ENCODE data around the gene PTPA.

Gene PTPA

GRCh38 chr9:129097671-129098306, 13.4 kb upstream of the PTPA start:
- Histone ChIP-seq H3K36me3 (replicated peaks) (no peaks in the 10 kb centered on the region; the same call in 1 of the 2 replicates), H3K9me3 (no peaks in the 10 kb centered on the region), H3K4me3 (no peak overlapping the region), H3K27me3 (ENCODE audit: low read depth) (no peaks in the 10 kb centered on the region), H3K4me1 (no peaks in the 10 kb centered on the region)
- no peak for DNase-seq (ENCODE audit: low spot score in 2 of 2)
- in situ Hi-C loops (cut with MboI; ENCODE audit: low sequenced_read_pairs), result no loop called here

GRCh38 chr9:129098328-129098727, 12.9 kb upstream of the PTPA start:
- in situ Hi-C loops (cut with MboI; ENCODE audit: low sequenced_read_pairs), result no loop called here
- DNase-seq (ENCODE audit: low spot score in 2 of 2), result no peak
- no peaks in the 10 kb centered on the region for H3K27me3 ChIP-seq (ENCODE audit: low read depth)
- H3K36me3 ChIP-seq (replicated peaks), result no peaks in the 10 kb centered on the region; the same call in 1 of the 2 replicates
- H3K4me3 ChIP-seq, result no peak overlapping the region
- H3K9me3 ChIP-seq, result no peaks in the 10 kb centered on the region
- H3K4me1 ChIP-seq, result no peaks in the 10 kb centered on the region

- Histone ChIP-seq H3K4me1 (no peaks in the 10 kb centered on the region), H3K27me3 (ENCODE audit: low read depth) (no peaks in the 10 kb centered on the region), H3K36me3 (replicated peaks) (no peaks in the 10 kb centered on the region; the same call in 1 of the 2 replicates), H3K4me3 (no peak overlapping the region), H3K9me3 (no peaks in the 10 kb centered on the region)
- no peak for DNase-seq (ENCODE audit: low spot score in 2 of 2)
- in situ Hi-C loops (cut with MboI; ENCODE audit: low sequenced_read_pairs), result no loop called here
These were observed 10.6 kb upstream of the PTPA start for GRCh38 chr9:129100383-129101169.

- DNase-seq (ENCODE audit: low spot score in 2 of 2), result no peak
- H3K9me3 ChIP-seq, result no peaks in the 10 kb centered on the region
- no peaks in the 10 kb centered on the region for H3K27me3 ChIP-seq (ENCODE audit: low read depth)
- no peaks in the 10 kb centered on the region for H3K36me3 ChIP-seq (replicated peaks)
- H3K4me1 ChIP-seq, result no peaks in the 10 kb centered on the region
- no peak overlapping the region for H3K4me3 ChIP-seq
- in situ Hi-C loops (cut with MboI; ENCODE audit: low sequenced_read_pairs), result no loop called here
These were observed 9.9 kb upstream of the PTPA start for GRCh38 chr9:129101279-129101678.

GRCh38 chr9:129102095-129102525, 9.1 kb upstream of the PTPA start:
- no peaks in the 10 kb centered on the region for H3K36me3 ChIP-seq (replicated peaks)
- H3K4me1 ChIP-seq, result no peaks in the 10 kb centered on the region
- H3K9me3 ChIP-seq, result no peaks in the 10 kb centered on the region
- no peak overlapping the region for H3K4me3 ChIP-seq
- no peak for DNase-seq (ENCODE audit: low spot score in 2 of 2)
- no peaks in the 10 kb centered on the region for H3K27me3 ChIP-seq (ENCODE audit: low read depth)
- in situ Hi-C loops (cut with MboI; ENCODE audit: low sequenced_read_pairs), result no loop called here

GRCh38 chr9:129102791-129103594, 8.2 kb upstream of the PTPA start:
- in situ Hi-C loops (cut with MboI; ENCODE audit: low sequenced_read_pairs), result no loop called here
- DNase-seq (ENCODE audit: low spot score in 2 of 2), result peak; percentile 36 to 75
- Histone ChIP-seq H3K9me3 (no peaks in the 10 kb centered on the region), H3K4me1 (no peaks in the 10 kb centered on the region), H3K4me3 (no peak overlapping the region), H3K27me3 (ENCODE audit: low read depth) (no peaks in the 10 kb centered on the region), H3K36me3 (replicated peaks) (no peaks in the 10 kb centered on the region)

- no peak for DNase-seq (ENCODE audit: low spot score in 2 of 2)
- Histone ChIP-seq H3K4me3 (no peak overlapping the region), H3K27me3 (ENCODE audit: low read depth) (no peaks in the 10 kb centered on the region), H3K9me3 (no peaks in the 10 kb centered on the region), H3K36me3 (replicated peaks) (no peaks in the 10 kb centered on the region), H3K4me1 (no peaks in the 10 kb centered on the region)
- in situ Hi-C loops (cut with MboI; ENCODE audit: low sequenced_read_pairs), result no loop called here
These were observed 7.6 kb upstream of the PTPA start for GRCh38 chr9:129103595-129103965.

GRCh38 chr9:129104051-129104450, 7.2 kb upstream of the PTPA start:
- H3K4me3 ChIP-seq, result no peak overlapping the region
- in situ Hi-C loops (cut with MboI; ENCODE audit: low sequenced_read_pairs), result no loop called here
- H3K4me1 ChIP-seq, result no peaks in the 10 kb centered on the region
- H3K27me3 ChIP-seq (ENCODE audit: low read depth), result no peaks in the 10 kb centered on the region
- no peaks in the 10 kb centered on the region for H3K36me3 ChIP-seq (replicated peaks)
- no peak for DNase-seq (ENCODE audit: low spot score in 2 of 2)
- H3K9me3 ChIP-seq, result no peaks in the 10 kb centered on the region

- Histone ChIP-seq H3K27me3 (ENCODE audit: low read depth) (no peaks in the 10 kb centered on the region), H3K4me1 (peaks cover 3% of the 10 kb centered on the region), H3K36me3 (replicated peaks) (no peaks in the 10 kb centered on the region), H3K9me3 (no peaks in the 10 kb centered on the region), H3K4me3 (no peak overlapping the region)
- in situ Hi-C loops (cut with MboI; ENCODE audit: low sequenced_read_pairs), result no loop called here
- DNase-seq (ENCODE audit: low spot score in 2 of 2), result no peak
These were observed 5.1 kb upstream of the PTPA start for GRCh38 chr9:129105857-129106694.

GRCh38 chr9:129107651-129108050, 3.6 kb upstream of the PTPA start:
- Histone ChIP-seq H3K9me3 (no peaks in the 10 kb centered on the region), H3K27me3 (ENCODE audit: low read depth) (no peaks in the 10 kb centered on the region), H3K4me1 (peaks cover 9% of the 10 kb centered on the region), H3K36me3 (replicated peaks) (no peaks in the 10 kb centered on the region), H3K4me3 (no peak overlapping the region)
- DNase-seq (ENCODE audit: low spot score in 2 of 2), result no peak
- in situ Hi-C loops (cut with MboI; ENCODE audit: low sequenced_read_pairs), result no loop called here

GRCh38 chr9:129108083-129108804, 3.0 kb upstream of the PTPA start:
- in situ Hi-C loops (cut with MboI; ENCODE audit: low sequenced_read_pairs), result no loop called here

GRCh38 chr9:129108805-129109536, 2.2 kb upstream of the PTPA start:
- Histone ChIP-seq H3K9me3 (no peaks in the 10 kb centered on the region), H3K4me3 (no peak overlapping the region), H3K36me3 (replicated peaks) (no peaks in the 10 kb centered on the region), H3K4me1 (peaks cover 10% of the 10 kb centered on the region), H3K27me3 (ENCODE audit: low read depth) (no peaks in the 10 kb centered on the region)
- DNase-seq (ENCODE audit: low spot score in 2 of 2), result no peak
- in situ Hi-C loops (cut with MboI; ENCODE audit: low sequenced_read_pairs), result no loop called here

More at GRCh38 chr9:129108083-129108804, 3.0 kb upstream of the PTPA start:
- DNase-seq (ENCODE audit: low spot score in 2 of 2), result no peak
- no peaks in the 10 kb centered on the region for H3K27me3 ChIP-seq (ENCODE audit: low read depth)
- H3K4me3 ChIP-seq, result no peak overlapping the region
- peaks cover 10% of the 10 kb centered on the region for H3K4me1 ChIP-seq
- H3K36me3 ChIP-seq (replicated peaks), result no peaks in the 10 kb centered on the region
- H3K9me3 ChIP-seq, result no peaks in the 10 kb centered on the region

Measured in HAP-1 (cell line).